CD4-positive, alpha-beta T cell treated with Interleukin-17A for 4 hours (primary cell): ENCODE measurements around the gene TLCD3A.
"Not testable (repeated sequence)": the region's sequence is repeated elsewhere in the genome, so short reads cannot be mapped to it uniquely, and the experiment has no call there.

Experiments
- DNase-seq: peaks from one replicate; pipeline ENCODE4 v3.0.0-alpha.2; 2020; ENCODE audit warnings: mixed read lengths

Gene TLCD3A

DNA sequence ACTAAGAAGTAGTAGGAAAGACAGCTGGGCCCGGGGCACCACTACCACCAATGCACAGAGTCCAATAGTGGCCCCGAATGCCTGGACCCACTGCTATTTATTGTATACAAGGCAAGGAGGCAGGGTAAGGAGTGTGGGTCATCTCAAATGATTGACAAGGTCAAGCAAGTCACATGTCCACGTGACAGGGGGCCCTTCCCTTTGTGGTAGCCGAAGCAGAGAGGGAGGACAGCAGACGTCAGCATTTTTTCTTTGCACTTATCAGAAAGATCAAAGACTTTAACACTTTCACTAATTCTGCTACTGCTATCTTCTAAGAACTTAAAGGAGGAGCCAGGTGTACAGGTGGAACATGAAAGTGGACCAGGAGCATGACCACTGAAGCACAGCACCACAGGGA, 24.3 kb upstream of the TLCD3A start:
- DNase-seq = no peak

DNA sequence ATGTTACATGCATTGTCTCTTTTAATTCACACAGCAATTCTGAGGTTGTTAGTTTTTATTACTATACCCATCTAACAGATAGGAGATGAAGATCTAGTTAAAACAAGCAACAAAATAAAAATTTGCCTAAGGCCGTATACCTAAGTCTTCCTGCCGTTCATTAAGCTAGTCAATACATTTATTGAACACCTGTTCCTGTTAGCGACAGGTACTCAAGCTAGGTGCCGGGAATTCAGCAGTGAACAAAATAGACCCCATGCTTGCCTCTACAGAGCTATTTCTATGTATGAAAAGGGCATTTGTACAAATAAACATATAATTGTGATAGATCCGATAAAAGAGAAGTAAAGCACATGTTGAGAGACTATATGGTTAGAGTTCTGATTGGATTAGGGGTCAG, 14.3 kb upstream of the TLCD3A start:
- no peak for DNase-seq

DNA sequence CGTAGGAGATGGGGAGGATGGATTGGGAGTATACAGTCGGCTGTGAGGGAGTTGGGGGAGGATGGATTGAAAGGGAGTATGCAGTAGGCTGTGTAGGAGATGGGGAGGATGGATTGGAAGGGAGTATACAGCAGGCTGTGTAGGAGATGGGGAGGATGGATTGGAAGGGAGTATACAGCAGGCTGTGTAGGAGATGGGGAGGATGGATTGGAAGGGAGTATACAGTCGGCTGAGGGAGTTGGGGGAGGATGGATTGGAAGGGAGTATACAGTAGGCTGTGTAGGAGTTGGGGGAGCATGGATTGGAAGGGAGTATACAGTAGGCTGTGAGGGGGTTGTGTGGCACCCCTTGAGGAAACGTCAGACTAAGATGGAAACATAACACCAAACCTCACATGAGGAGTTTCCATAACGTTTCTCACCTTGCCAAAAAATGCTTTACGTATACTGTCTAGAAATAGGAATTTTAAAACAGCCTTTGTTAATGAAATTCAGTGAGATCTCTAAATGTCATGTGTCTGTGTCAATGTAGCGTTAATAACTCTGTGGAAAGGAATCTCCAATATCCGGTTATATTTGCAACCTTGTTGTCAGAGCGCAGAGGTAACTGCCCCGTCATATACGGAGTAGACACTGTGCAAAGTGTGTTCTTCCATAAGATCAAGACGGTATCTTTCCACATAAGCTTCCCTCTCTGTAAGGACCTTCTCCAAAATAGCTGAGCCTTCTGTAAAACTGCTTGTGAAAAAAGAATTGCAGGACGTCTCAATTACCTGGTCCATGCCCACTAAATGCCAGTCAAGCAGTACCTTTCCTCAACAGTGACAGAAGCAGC, 11.5 kb upstream of the TLCD3A start:
- DNase-seq = no peak

DNA sequence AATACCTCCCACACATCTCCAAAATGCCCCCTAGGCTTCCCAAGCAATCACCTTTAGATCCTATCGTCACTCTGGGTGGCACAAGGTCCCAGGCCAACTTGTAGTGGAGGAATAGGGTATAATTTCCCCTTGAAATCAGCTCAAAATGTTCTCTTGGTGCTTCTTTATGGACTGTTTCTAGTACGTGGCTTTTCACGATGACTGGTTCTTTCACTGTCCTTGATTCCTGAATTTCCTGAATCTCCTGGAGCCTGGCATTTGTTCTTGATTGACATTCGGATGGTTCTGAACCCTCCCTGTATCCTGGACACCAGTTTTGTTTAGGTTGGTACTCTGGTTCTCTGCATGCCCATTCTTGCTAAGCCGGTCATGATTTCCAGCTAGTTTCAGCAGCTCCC, 10.9 kb upstream of the TLCD3A start:
- no peak for DNase-seq

DNA sequence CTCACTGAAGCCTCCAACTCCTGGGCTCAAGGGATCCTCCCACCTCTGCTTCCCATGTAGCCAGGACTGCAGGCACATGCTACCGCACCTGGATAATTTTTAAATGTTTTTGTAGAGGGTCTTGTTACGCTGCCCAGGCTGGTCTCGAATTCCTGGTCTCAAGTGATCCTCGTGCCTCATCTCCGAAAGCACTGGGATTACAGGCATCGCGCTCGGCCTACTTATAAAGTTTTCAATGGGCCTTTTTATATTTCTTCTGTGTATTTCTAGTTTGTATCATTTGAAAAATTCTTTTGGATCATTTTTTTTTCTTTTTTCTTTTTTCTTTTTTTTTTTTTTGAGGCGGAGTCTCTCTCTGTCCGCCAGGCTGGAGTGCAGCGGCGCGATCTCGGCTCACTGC, 7.3 kb upstream of the TLCD3A start:
- DNase-seq = no peak

DNA sequence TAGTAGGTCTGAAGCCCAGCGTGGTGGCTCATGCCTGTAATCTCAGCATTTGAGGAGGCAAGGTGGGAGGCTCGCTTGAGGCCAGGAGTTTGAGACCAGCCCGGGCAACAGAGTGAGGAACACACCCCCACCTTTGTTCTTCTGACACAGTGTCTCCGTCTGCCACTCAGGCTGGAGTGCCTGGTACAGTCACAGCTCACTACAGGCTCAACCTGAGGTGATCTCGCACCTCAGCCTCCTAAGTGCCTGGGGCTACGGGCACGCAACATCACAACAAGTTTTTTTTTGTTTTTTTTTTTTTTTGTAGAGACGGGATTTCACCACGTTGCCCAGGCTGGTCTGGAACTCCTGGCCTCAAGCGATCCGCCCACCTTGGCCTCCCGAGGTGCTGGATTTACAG, 6.7 kb upstream of the TLCD3A start:
- DNase-seq = no peak

DNA sequence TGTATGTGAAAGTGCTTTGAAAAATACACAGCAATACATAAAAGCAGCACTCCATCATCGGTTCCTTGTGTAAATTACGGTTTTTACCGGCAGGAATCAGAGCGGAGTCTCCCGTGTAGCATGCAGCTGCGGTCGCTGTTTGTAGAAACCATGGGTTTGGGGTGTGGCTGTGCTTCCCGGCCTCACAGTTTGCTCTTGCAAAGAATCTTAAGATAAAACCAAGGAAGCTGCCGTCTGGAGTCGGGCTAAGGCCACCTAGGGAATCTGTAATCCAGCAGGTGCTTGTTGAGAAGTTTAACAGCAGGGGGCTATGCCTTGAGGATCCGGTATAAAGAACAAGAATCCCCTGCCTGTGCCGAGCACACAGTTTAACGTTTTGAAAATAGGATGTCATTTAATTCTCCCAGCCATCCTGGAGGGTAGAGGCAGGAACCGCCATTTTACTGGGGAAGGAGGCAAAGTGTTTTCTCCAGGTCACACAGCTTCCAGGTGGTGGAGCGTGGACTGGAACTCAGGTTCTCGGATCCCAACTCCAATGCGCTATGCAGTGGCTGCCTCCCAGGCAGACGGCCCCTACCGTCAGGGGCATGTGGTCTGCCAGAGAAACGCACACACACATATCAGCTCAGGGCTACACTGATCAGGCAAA, 6.0 kb upstream of the TLCD3A start:
- DNase-seq = no peak

DNA sequence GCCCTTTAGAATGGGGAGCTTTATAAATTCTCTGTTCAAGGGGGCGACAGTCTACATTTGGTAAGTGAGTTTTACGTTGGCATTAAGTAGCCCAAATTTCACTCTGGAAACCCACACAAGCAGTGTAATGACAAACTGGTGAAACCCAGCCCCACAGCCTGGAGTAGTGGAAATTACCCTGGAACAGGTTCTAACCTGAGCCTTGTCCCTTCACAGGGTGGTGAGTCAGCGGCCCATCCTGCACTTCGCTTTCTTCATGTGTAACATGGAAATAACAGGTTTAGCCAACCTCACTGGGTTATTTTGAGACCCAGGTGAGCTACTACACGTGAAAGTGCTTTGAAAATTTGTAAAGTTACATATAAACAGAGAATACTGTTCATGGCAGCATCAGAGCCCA, 3.5 kb upstream of the TLCD3A start:
- DNase-seq = no peak

DNA sequence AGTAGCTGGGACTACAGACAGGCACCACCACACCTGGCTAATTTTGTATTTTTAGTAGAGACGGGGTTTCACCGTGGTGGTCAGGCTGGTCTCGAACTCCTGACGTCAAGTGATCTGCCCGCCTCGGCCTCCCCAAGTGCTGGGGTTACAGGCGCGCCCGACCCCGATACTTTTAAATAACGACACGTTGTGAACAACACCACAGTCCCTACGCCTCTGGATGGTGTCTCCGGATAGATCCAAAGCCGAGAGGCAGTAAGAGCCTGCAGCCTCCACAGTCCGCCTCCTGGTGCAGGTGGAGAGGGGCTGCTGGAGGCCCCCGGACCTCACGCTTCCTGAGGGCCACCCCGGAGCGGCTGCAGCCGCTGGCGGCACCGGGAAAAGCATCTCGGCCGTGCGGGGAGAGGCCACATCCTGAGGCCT, 741 bp upstream of the TLCD3A start:
- DNase-seq = no peak

DNA sequence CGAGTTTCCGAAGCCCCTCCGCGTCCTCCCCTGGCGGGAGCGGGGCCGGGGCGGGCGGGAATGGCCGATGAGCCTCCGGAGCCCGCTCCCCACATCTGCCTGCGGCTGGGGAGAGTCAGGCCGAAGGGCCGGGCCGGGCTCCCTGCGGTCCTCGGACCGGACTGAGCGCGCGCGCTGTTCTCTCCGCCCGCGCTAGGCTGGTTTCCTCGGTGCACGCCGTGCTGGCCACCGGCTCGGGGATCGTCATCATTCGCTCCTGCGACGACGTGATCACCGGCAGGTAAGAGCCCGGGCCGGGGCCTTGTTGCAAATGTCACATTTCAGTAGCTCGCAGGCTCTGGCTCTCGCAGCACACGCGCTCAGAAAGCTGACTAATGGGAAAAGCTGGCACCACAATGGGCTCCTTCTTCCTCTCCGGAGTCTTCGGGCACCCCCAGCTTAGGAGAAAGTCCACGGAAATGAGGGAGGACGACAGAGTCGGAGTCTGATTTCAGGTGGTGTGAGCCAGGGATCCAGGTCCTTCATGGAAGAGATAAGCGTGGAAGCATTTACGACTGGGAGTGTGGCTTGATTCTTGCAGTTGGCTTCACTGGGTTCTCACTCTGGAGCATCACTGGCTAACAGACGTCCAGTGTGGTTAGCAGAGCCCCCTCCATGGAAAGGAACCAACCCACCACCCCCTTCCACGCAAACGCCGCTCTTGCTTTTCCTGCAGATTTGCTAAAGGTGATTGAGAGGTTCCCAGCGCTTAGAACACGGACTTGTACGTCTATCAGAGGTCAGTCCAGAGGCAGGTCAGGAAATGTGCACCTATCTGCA, 715 bp downstream of the TLCD3A start:
- peak; percentile 47 for DNase-seq

DNA sequence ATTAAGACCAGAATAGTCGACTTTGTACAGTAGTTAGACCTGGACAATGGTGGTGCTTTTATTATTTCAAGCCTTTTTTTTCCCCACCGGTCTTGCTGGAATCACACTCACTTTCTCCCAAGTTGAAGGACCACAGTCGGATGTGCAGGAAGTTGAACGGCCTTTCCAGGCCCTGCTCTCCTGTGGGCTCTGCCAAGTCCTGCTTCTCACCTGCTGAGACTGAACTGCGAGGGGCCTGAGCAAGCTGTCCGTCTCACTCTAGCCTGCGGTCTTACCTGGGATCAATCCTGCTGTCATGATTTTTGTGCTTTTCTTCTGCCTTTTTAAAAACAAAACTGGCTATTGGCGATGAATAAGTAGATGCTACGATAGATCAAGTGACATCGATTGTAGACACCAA, 1.3 kb downstream of the TLCD3A start:
- DNase-seq = no peak

DNA sequence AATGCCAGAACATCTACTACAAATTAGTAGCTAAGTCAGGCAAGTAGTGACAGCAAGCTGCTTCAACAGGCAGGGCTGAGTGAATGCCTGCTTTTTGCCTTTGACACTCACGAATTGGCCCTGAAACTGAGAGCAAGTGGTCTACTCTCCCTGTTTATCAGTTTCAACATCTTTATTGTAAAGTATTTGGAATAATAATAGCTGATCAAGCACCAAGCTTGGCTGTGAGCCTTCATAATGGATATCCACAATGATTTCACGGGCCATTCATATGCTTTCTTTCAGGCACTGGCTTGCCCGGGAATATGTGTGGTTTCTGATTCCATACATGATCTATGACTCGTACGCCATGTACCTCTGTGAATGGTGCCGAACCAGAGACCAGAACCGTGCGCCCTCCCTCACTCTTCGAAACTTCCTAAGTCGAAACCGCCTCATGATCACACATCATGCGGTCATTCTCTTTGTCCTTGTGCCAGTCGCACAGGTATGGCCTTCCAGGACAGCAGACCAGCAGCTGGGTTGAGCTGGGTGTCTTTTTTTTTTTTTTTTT, 5.2 kb downstream of the TLCD3A start:
- DNase-seq = no peak

DNA sequence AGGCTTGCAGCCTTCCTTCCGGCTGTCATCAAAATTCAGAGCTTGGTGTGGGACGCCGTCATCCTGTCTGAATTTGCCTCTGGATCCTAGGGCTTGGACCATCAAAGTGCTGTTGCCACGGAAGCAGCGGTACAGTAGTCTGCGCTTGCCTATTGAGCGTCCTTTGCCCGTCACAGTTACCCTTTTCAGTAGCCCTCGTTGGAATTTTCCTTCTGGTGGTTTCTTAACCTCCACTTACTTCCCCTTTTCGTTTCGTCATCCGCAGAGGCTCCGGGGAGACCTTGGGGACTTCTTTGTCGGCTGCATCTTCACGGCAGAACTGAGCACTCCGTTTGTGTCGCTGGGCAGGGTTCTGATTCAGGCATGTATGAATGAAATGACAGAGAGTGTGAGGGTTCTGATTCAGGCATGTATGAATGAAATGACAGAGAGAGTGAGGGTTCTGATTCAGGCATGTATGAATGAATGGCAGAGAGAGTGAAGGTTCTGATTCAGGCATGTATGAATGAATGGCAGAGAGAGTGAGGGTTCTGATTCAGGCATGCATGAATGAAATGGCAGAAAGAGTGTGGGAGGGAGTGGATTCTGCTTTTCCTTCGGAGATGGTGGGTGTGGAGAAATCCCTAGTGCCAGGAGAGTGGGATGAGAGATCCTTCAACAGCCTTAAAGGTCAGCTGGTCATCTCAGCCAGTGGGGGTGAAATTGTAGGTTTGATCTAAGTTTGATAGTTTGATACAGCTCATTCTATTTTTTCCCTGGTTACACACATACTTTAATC, 8.0 kb downstream of the TLCD3A start:
- DNase-seq = peak; percentile 18

DNA sequence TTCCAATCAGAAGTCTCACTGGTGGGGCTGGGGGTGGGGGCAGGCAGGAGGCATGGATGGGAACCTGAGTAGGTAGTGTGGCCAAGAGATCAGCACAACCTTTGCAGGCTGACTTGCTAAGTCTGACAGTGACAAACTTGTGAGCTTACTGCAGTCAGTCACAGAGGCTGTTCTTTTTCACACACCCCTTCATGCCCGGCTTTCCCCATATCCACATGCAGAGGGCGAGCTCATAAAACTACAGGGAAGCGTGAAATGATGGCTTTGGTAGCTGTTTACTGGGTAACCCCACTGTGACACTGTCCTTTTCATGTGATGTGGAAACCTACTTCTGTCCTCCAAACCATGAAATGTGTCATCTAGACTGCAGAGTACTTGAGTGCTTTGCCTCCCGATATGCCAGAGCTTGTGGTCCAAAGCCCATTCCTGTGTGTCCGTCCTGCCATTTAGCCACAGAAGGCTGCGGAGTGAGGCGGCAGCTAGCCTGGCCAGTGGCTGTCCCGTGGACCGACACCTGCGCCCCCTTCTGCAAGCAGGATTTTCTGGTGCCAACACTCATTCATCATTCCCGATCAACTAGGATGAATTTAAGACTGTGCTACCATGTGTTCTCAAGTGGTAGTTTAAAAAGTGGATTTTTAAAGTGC, 9.9 kb downstream of the TLCD3A start:
- no peak for DNase-seq

DNA sequence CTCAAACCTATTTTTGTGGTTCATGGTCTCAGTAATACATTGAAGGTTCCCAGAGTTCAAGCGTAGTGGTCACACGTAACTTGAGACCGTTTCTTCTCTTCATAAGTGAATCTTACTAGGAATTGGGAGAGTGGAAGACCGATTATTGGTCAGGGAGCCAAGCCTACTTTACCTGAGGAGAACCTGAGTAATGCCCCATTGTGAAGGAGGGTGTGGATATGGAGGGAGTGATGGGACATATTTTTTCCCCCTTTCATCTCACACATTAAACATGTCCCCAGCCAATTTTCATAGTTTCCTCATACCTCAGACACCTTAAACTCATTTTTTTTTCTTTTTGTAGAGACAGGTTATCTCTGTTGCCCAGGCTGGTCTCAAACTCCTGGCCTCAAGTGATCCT, 10.7 kb downstream of the TLCD3A start:
- no peak for DNase-seq

DNA sequence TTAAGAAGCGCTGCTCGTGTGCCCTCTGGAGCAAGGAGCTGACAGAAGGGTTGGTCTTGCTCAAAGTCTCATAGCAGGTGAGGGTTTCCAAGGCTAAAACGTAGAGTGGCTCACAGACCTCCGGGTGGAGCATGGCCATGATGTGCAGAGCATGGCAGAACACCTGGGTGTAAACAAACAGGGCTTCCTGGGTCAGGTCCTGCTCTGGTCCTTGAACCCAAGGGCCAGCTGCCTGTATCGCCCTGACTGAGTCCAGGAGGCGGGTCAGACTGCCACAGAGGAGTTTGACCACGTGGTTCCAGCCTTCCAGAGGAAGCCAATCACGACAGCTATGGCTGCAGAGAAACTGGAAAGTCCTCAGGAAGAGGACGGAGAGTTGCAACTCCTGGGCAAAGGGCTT, 12.5 kb downstream of the TLCD3A start:
- DNase-seq = no peak

DNA sequence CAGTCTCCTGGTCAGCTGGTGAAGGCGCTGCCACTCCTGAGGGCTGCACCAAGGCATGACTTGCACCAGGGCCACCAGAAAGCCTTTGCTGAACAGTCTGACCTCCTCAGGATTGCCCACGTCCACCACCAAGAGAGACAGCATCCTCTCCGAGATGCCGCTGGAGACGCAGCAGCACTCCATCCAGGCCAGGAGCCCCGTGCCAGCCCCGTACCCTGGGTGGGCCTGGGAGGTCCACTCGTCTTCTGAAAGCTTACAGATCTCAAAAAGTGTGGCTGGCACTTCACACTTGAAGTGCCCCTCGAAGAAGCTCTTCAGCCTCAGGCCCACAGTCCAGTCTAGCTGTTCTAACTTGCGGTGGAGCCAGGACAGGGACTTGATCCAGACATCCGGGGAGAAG, 13.0 kb downstream of the TLCD3A start:
- DNase-seq = no peak

DNA sequence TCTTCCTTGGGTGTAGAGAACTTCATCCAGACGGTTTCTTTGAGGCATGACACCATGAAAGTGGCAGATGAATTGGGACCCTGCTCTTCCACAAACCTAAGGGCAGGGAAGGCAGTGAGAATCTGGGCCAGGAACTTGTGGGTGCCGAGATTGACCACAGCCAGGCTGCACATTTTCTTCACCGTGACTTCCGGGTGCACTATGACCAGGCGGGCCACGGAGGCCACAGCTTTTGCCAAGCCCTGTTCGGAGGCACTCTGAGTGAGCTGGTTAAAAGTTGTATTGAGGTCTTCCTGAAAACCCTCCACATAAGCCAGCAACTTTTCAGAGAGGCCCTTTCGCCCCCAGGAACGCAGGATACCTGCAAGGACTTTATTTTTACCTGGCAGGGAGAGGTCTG, 13.8 kb downstream of the TLCD3A start:
- DNase-seq = no peak

DNA sequence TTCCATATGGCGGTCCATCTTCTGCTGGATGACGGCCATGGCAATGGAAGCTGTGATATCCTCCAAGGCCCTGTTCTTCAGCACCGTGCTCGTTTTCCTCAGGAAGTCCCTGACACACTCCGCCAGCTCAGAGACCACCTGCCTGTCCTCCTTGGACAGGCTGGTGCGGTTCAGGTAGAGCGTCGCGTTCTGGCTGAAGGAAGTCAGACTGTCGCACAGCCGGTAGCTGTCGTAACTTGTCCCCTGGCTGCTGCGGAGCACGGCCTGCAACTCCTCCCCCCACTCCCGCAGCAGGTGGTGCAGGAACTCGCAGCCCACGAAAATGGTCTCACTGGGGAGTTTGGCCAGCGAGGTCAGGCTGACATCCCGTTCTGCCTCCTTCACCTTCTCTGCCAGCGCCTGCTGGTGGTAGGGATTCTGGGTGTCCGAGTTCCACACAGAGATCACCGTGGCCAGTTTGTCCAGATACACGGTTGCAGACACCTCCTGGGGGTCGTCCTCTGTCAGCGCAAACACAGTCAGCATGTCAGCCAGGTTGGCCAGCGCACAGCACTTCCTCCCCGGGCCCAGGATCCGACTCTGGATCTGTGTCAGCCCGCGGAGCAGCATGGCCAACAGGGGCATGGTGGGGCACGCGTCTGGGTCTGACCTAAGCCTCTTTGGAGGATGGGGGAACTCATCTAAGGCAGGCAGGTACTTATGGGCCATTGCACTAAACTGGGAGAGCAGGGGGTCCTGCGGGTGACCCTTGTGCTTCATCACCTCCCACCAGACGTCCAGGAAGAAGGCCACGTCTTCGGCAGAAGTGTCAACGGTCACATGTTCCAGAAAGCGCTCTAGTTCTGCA, 14.6 kb downstream of the TLCD3A start:
- no peak for DNase-seq

DNA sequence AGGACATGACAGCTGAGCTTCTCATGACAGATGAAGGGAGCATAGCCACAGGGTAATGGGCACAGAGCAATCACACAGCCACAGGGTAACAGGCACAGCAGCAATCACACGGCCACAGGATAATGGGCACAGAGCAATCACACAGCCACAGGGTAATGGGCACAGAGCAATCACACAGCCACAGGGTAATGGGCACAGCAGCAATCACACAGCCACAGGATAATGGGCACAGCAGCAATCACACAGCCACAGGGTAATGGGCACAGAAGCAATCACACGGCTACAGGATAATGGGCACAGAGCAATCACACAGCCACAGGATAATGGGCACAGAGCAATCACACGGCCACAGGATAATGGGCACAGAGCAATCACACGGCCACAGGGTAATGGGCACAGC, 16.2 kb downstream of the TLCD3A start:
- not testable (repeated sequence) for DNase-seq

DNA sequence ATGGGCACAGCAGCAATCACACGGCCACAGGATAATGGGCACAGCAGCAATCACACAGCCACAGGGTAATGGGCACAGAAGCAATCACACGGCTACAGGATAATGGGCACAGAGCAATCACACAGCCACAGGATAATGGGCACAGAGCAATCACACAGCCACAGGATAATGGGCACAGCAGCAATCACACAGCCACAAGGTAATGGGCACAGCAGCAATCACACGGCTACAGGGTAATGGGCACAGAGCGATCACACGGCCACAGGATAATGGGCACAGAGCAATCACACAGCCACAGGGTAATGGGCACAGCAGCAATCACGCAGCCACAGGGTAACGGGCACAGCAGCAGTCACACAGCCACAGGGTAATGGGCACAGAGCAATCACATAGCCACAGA, 17.0 kb downstream of the TLCD3A start:
- not testable (repeated sequence) for DNase-seq
